ENCODE data around the gene AURKAIP1.

DNA sequence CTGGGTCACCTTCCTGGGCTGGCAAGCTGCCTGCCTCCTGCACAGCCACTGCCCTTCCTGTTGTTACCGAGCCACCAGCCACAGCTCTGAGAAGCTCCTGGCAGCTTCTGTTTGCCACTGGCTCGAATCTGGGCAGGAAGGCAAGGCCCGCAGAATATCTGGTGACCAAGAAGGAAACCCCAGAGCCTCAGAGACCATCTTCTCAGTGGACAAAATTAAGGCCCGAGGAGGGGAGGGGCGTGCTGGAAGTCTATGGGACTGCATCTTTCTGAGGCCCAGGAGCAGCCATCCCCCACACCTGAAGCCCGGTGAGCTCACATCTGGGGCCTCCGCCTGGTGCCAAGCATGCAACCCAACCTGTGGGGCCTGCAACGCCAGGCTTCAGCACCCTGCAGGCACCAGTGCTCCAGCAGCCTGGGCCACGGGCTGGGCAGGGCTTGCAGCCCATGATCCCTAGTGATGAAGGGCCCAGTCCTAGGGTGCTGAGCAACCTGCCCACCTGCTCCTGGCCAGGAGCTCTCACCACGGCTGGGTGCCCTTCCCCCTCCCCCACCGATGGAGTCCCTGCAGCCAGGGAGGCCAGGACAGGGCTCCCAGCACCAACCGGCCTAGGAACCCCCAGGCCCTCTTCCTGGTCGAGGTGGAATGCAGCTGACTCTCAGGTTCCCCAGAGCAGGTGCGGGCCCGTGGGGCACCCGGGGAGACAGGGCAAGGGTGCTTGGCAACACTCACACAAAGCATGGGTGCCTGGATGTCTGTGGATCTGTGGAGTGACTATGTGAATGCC, 49.5 kb downstream of the AURKAIP1 start:
- TF ChIP-seq, protein P1, sequence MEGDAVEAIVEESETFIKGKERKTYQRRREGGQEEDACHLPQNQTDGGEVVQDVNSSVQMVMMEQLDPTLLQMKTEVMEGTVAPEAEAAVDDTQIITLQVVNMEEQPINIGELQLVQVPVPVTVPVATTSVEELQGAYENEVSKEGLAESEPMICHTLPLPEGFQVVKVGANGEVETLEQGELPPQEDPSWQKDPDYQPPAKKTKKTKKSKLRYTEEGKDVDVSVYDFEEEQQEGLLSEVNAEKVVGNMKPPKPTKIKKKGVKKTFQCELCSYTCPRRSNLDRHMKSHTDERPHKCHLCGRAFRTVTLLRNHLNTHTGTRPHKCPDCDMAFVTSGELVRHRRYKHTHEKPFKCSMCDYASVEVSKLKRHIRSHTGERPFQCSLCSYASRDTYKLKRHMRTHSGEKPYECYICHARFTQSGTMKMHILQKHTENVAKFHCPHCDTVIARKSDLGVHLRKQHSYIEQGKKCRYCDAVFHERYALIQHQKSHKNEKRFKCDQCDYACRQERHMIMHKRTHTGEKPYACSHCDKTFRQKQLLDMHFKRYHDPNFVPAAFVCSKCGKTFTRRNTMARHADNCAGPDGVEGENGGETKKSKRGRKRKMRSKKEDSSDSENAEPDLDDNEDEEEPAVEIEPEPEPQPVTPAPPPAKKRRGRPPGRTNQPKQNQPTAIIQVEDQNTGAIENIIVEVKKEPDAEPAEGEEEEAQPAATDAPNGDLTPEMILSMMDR (IDR thresholded peaks at IDR 0.05) = no peak
- TF ChIP-seq EP300 (IDR thresholded peaks at IDR 0.05) = no peak
- TF ChIP-seq POLR2A (IDR thresholded peaks at IDR 0.05; ENCODE audit: low read depth) = no peak
